Measurements from ENCODE around the gene ST3GAL3.

GRCh38 chr1:43786960-43787359 lies 79.6 kb downstream of the ST3GAL3 start:
- no peak for TF ChIP-seq POLR2AphosphoS5 (IDR thresholded peaks at IDR 0.05; ENCODE audit: low read depth, low read length)
- TF ChIP-seq TAF1 (IDR thresholded peaks at IDR 0.05; ENCODE audit: borderline replicate concordance, insufficient read depth, low read length), result no peak

Data from PFSK-1 (cell line).